Stimulated activated CD8-positive, alpha-beta memory T cell treated with anti-CD3 and anti-CD28 coated beads, Interleukin-12 subunit alpha, Interleukin-12 subunit beta, amount 100 ng/mL, for 4 hours (primary cell): ENCODE results near the gene ERVK3-1.
"Not testable (repeated sequence)": the region's sequence is repeated elsewhere in the genome, so short reads cannot be mapped to it uniquely, and the experiment has no call there.

Experiments used
- DNase-seq: peaks from one replicate; pipeline ENCODE4 v3.0.0-alpha.2; 2020; ENCODE audit warnings: low read depth

ERVK3-1 gene

GRCh38 chr19:58346961-58347929 is 42.1 kb downstream of the ERVK3-1 start:
- DNase-seq: peak; percentile 50

GRCh38 chr19:58348080-58348479 is 42.9 kb downstream of the ERVK3-1 start:
- not testable (repeated sequence) for DNase-seq

GRCh38 chr19:58349590-58349989 is 44.4 kb downstream of the ERVK3-1 start:
- DNase-seq: no peak

- no peak for DNase-seq
Measured at GRCh38 chr19:58350001-58350861, 45.1 kb downstream of the ERVK3-1 start.

DNA sequence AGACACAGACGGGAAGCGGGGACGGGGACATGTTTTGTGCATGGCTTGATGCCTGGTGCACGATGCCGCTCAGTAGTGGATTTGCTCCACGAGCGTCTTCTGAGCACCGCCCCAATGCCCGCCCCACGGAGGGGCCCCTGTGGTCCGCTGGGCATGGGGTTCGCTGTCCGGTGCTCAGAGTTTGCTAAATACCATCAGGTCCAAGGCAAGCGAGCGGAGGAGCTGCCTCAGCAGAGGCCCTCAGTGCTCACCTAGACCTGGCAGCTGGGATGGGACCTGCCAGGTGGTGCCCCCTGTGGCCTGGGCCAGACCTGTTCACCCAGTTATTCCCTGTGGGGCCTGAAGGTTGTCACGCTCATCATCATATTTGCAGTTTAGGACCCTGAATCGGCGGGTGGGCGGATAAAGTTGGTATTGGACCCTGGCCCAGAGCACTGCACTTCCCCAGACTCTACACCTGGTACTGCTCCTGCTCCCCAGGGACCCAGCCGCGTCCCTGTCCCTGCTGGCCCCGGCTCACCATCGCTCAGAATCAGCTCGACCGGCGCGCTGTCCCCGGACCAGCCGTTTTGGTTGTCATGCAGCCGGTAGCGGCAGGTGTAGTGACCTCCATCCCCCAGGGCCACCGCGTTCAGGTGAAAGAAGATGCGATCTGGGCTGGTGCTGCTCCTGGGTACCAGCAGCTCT is 45.8 kb downstream of the ERVK3-1 start:
- no peak for DNase-seq

DNA sequence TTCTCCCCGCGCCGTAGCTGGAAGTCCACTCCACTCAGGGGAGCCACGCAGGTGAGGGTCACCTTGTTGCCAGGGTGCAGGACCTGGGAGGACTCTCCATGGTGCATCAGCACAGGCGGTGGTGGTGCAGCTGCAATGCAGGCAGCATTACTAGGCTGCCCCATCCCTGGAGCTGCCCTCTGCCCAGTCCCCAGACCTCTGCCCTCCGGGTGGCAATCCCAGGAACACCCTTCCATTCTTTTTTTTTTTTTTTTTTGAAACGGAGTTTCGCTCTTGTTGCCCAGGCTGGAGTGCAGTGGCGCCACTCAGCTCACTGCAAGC is 46.3 kb downstream of the ERVK3-1 start:
- no peak for DNase-seq

GRCh38 chr19:58351990-58352755 is 47.0 kb downstream of the ERVK3-1 start:
- DNase-seq: no peak

DNA sequence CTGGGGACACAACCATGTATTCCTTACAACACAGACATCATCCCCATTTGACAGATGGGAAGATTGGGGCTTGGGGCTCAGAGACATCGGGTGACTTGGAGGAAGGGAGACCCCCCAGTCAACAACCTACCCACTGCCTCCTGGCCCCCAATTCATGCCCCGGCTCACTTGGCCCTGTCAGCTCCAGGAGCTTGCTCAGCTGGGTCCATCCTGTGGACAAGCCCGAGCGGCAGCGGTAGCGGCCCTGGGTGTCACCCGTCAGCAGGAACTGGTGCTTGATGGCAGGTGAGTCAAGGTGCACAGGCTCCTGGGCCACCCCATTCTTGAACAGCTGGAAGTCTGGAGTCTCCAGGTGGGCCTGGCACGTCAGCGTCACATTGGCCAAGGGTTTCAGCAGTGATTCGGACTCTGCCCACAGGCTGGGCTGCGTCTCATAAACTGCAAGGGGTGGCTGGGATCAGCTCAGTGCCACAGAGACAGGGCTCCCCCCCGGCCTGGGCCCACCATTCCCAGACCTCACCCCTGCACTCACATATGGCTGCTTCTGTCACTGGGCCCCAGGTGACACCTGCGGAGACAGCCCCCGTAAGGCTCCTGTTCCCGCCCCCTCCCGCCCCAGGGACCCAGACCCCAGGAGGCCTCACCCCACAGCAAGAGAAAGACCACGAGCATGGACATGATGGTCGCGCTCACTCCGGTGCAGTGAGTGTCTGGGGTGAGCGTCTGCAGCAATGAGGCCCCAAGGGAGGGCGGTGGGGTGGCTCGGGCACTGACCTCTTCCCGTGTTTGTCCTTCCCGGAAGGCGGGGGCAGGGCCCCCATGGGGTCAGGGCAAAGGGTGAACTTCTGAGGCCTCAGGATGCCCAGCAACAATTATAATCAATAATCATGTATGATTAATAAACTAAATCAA is 47.8 kb downstream of the ERVK3-1 start, which contains the start of gene A1BG:
Gene A1BG (minus strand): TSS at position 733 of the 912 bp plus-strand sequence. CDS start 55 bp downstream, at position 678.
- DNase-seq: no peak

DNA sequence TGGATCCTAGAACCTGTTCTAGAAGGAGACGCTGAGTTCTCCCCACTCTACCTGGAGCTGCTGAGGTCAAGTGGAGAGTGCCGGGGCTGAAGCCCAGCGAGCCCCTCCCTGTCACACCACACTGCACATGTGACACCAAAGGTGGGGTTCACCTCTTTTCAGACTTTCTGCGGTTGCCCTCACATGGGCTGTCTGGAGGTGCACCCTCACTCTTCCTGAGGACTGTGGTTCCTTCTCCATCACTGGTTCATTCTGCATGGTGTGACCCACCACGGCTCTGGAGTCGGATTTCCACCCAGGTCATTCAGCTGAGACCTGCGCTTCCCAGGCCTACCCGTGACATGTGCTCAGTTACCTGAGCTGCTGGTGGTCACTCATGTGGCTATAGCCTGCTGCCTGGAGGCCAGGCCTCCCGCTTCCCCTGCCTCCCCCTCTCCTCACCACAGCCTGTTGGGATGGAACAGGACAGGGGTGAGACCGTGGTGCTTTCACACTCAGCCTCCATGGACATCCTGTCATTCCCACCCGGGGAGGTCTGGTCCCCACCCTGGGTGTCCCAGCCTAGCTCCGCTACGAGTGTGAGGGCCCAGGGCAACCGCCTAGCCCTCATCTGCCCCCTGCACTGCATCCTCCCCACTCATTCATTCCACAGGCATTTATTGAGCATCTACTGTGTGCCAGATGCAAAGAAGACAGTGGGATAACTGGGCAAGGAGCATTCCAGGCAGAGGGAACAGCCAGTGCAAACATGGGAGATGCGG is 48.7 kb downstream of the ERVK3-1 start:
- DNase-seq: no peak

DNA sequence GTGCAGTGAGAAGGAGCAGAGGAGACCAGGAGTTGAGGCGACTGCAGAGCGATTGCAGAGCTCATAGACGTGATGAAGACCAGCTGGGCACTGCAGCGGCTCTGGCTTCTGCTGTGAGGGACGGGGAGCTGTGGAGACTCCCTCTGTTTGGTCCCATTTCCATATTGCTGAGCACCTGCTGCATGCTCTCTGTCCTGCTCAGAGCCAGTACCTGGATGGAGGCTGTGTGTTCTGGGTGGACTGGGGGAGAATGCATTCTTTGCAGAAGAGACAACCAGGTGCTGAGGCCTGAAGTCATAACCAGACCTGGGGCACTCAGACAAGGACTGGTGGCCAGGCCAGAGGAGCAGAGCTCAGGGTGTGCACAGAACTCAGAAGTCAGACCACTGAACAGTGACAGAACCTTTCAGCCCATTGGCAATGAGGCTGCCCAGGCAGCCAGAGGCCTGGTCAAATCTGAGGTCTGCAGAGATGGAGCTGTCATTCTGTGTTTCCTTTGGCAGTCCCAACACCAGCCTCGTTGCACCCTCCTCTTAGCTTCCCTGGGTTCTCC is 49.4 kb downstream of the ERVK3-1 start:
- DNase-seq: no peak

DNA sequence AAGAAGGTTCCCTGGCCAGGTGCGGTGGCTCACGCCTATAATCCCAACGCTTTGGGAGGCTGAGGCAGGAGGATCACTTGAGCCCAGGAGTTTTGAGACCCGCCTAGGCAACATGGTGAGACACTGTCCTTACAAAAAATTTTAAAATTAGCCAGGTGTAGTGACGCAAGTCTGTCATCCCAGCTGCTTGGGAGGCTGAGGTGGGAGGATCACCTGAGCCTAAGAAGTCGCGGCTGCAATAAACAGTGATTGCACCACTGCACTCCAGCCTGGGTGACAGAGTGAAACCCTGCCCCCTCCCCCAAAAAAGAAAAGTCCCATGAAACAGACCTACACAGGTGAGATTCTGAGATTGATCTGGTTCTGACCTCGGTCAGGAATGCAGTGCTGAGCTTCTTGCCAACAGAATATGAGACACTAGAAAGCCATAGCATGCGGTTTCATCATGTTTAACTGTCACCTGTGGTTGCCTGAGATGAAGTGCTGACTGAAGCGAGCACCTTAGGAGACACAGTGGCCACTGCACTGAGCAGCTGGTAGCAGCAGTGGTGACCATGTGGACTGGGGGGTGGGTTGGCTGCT is 50.1 kb downstream of the ERVK3-1 start:
- no peak for DNase-seq

GRCh38 chr19:58355908-58356765 is 51.0 kb downstream of the ERVK3-1 start:
- DNase-seq: no peak

DNA sequence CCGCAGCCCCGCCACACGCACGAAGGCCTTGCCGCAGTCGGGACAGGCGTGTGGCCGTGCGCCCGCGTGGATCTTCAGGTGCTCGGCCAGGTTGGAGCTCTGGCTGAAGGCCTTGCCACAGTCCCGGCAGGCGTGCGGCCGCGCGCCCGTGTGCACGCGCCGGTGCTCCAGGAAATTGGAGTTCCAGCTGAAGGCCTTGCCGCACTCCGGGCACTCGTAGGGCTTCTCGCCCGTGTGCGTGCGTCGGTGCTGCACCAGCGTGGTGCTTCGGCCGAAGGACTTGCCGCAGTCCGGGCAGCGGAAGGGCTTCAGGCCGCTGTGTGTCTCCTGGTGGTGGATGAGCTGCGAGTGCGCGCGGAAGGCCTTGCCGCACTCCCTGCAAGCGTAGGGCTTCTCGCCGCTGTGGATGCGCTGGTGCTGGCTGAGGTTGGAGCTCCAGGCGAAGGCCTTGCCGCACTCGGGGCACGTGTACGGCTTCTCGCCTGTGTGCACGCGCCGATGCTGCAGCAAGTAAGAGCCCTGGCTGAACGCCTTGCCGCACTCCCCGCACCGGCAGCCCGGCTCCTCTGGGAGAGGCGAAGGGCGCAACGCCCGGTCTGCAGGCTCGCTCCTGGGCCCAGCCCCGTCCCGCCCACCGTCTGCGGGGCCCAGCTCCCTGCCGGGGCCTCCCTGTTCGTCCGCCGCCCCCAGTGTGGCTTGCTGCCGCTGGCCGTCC is 51.7 kb downstream of the ERVK3-1 start:
- DNase-seq: no peak

DNA sequence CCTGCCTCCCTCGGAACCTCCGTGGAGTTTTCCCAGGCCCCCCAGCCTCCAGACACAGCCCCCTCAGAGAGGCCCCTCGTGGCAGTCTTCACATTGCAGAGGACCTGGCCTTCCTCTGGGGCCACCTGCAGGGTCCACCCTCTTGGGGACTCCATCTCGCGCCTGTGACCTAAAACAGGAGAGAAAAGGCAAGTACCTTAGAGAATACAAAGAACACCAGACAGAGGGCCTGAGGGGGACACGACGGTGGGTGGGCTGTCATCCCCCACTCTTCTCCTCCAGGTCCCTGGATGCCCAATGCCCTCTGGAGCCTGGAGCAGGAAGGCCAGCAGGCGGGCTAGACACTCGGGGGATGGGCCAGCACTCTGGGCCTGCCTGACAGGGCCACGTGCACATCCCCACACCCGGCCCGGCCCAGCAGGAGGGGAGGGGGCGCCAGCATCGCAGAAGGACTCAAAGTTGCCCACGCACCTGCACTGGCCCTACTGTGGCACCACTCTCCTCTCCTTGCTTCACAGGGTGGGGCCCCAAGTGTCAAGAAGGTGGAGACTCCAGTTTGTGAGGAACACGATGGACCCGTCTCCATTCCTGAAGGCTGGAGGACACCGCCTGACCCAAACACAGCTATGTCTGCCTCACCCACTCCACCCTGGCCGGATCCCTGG is 52.4 kb downstream of the ERVK3-1 start:
- no peak for DNase-seq

DNA sequence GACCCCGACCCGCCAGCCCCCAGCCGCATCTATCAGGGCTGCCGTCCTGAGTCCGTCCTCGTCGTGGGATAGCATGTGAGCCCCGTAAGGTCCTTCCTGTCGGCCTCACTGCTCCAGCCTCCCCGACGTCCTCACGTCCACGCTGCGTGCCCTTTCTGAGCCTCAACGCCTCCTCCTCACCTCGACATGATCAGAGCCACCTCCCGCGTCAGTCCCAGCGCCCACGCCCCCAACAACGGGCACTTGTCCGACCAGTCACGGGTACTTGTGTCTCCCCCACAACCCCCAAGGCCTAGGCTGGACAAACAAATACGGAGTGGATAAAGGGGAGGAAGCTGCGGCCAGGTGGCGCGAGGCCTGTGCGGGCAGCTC is 56.7 kb downstream of the ERVK3-1 start:
- DNase-seq: peak; percentile 32

GRCh38 chr19:58362272-58362994 is 57.3 kb downstream of the ERVK3-1 start, which contains the start of gene ZNF497:
Gene ZNF497 (minus strand): TSS chr19:58362751. CDS start chr19:58357635, 5,116 bp downstream.
- DNase-seq: peak; percentile 97
